ENCODE results near the gene GPR35. TPM values are rescaled to one million over a fixed set of nuclear protein-coding genes. Genes with fewer than 3 reads are reported as not detected.

GPR35 gene
- total and polyA plus RNA-seq, 11 donors: 0.48 to 2.7 (median 0.93) TPM; not detected in 1

GRCh38 chr2:240645346-240645745, 20.1 kb downstream of the GPR35 start:
- Histone ChIP-seq H3K36me3 (no peaks in the 10 kb centered on the region), H3K4me1 (no peaks in the 10 kb centered on the region), H3K27me3 (peaks cover 0 to 58% (median 12%) of the 10 kb centered on the region in 9 donors), H3K9me3 (no peaks in the 10 kb centered on the region), H3K27ac (no peak overlapping the region), H3K4me3 (no peak overlapping the region)
- ATAC-seq (no peak), DNase-seq (no peak)
- TF ChIP-seq, protein P1, sequence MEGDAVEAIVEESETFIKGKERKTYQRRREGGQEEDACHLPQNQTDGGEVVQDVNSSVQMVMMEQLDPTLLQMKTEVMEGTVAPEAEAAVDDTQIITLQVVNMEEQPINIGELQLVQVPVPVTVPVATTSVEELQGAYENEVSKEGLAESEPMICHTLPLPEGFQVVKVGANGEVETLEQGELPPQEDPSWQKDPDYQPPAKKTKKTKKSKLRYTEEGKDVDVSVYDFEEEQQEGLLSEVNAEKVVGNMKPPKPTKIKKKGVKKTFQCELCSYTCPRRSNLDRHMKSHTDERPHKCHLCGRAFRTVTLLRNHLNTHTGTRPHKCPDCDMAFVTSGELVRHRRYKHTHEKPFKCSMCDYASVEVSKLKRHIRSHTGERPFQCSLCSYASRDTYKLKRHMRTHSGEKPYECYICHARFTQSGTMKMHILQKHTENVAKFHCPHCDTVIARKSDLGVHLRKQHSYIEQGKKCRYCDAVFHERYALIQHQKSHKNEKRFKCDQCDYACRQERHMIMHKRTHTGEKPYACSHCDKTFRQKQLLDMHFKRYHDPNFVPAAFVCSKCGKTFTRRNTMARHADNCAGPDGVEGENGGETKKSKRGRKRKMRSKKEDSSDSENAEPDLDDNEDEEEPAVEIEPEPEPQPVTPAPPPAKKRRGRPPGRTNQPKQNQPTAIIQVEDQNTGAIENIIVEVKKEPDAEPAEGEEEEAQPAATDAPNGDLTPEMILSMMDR (IDR thresholded peaks at IDR 0.05): no peak
- TF ChIP-seq POLR2A (IDR thresholded peaks at IDR 0.05): no peak
- WGBS, 4 donors: 90 to 92% (median 91%) methylated on average over 9 to 10 of the region's 10 CpGs
- intact Hi-C loops (cut with DNase I): no loop called here

DNA sequence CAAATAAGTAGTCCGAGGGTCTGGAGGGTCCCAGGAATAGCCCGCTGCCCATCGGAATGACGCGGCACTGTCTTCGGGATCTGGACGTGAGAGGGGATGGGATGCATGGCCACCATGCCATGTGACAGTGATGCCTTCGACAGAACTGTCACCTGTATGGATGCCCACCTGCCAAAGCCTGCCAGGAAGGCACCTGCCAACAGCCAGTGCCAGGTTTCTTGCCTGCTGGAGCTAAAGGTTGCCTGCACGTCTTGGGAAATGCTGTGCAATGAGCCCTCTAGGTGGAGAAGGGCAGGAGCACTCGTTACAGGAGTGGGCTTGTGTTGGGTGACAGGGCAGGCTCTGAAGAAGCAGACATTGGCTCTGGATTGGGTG, 20.5 kb downstream of the GPR35 start:
- Histone ChIP-seq H3K27ac (no peak overlapping the region), H3K27me3 (peaks cover 0 to 63% (median 12%) of the 10 kb centered on the region in 9 donors), H3K36me3 (no peaks in the 10 kb centered on the region), H3K4me1 (no peaks in the 10 kb centered on the region), H3K4me3 (no peak overlapping the region), H3K9me3 (no peaks in the 10 kb centered on the region)
- no peak for TF ChIP-seq POLR2A (IDR thresholded peaks at IDR 0.05)
- TF ChIP-seq, protein P1 (IDR thresholded peaks at IDR 0.05): no peak
- intact Hi-C loops (cut with DNase I): no loop called here
- DNase-seq: peak in 1 of 5 donors; percentile 30
- 82 to 93% (median 89%) methylated on average over 9 to 10 of the region's 10 CpGs for WGBS, 4 donors
- ATAC-seq: no peak

DNA sequence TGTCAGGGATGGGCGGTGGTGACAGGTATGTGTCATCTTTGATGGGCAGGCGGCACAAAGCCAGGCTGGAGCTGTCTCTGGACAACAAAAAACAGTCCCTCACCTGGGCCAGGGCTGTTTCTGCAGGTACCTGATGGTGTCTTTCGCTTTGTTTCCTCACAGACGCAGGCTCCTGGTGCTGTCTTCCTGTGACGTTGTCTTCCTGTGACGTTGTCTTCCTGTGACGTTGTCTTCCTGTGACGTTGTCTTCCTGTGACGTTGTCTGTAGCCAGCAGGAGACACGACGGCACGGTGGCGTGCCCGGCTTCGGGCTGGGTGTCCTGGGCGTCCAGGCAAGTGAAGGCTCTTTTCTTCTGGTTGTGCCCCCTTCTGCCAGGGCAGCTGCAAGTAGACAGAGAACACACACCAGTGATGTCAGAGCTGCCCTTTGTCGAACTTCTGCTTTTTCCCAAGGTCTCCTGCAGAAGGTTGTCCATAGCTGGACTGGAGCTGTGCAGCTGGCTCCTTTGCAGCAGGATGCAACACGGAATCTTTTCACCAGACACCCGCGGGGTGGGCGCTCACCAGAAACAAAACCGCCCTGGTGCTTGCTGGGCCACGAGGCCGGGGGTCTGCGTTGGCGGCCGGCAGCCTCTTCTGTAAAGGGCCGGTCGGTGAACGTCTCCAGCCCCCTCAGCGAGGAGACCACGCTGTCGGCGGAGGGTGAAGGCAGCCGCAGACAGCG, 21.1 kb downstream of the GPR35 start:
- Histone ChIP-seq H3K4me3 (no peak overlapping the region), H3K36me3 (no peaks in the 10 kb centered on the region), H3K4me1 (no peaks in the 10 kb centered on the region), H3K9me3 (no peaks in the 10 kb centered on the region), H3K27ac (no peak overlapping the region), H3K27me3 (peaks cover 0 to 68% (median 12%) of the 10 kb centered on the region in 9 donors)
- no peak for ATAC-seq
- TF ChIP-seq, protein P1 (IDR thresholded peaks at IDR 0.05): no peak
- TF ChIP-seq POLR2A (IDR thresholded peaks at IDR 0.05): no peak
- WGBS, 4 donors: 77 to 84% (median 80%) methylated on average over 25 to 36 of the region's 36 CpGs
- intact Hi-C loops (cut with DNase I): no loop called here
- DNase-seq: peak in 1 of 5 donors; percentile 46

- peaks cover 0 to 68% (median 12%) of the 10 kb centered on the region in 9 donors for H3K27me3 ChIP-seq
- intact Hi-C loops (cut with DNase I): no loop called here
- no peaks in the 10 kb centered on the region for H3K9me3 ChIP-seq
- ATAC-seq: no peak
- 69 to 77% (median 73%) methylated on average over 10 to 30 of the region's 30 CpGs for WGBS, 4 donors
- H3K4me3 ChIP-seq: no peak overlapping the region
- peak in 1 of 5 donors; percentile 44 for DNase-seq
- no peaks in the 10 kb centered on the region for H3K36me3 ChIP-seq
- TF ChIP-seq, protein P1 (IDR thresholded peaks at IDR 0.05): no peak
- TF ChIP-seq POLR2A (IDR thresholded peaks at IDR 0.05): no peak
- no peak overlapping the region for H3K27ac ChIP-seq
- H3K4me1 ChIP-seq: no peaks in the 10 kb centered on the region
Observed at GRCh38 chr2:240646900-240647502, 21.7 kb downstream of the GPR35 start.

Measured in heart left ventricle (tissue), 16 donors.